Stimulated activated CD8-positive, alpha-beta memory T cell treated with anti-CD3 and anti-CD28 coated beads, Interleukin-2, amount 100 ng/mL, for 1 hour (primary cell): ENCODE data around the gene PGAM5.
"Not testable (repeated sequence)": the region's sequence is repeated elsewhere in the genome, so short reads cannot be mapped to it uniquely, and the experiment has no call there.

Source experiments
- DNase-seq, 2 donors: peaks; one replicate each; pipeline ENCODE4 v3.0.0-alpha.2; 2020; ENCODE audit warnings: low read depth in 2 of 2

Gene PGAM5

GRCh38 chr12:132689227-132689626 lies 21.4 kb upstream of the PGAM5 start:
- DNase-seq, result no peak

GRCh38 chr12:132690112-132690511 lies 20.5 kb upstream of the PGAM5 start:
- no peak for DNase-seq

GRCh38 chr12:132692030-132692429 lies 18.6 kb upstream of the PGAM5 start:
- not testable (repeated sequence) for DNase-seq

- not testable (repeated sequence) for DNase-seq
Observed at GRCh38 chr12:132694888-132695287, 15.8 kb upstream of the PGAM5 start.

DNA sequence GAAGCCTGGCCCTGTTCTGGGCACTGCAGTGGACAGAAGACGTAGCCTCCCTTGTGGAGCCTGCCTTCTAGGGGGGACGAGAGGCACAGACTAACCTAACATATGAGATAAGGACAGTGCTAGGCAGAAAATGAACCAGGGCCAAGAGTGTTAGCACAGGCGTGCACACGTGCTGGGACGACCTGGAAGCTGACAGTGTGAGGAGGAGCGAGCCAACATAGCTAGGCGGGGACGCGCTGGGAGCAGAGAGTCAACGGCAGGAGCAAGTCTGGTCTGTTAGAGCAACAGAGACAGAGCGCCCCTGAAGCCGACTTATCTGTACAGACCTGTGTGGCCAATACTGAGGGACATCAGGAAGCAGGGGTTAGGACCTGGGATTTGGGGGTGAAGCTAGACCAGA lies 15.2 kb upstream of the PGAM5 start:
- no peak for DNase-seq

DNA sequence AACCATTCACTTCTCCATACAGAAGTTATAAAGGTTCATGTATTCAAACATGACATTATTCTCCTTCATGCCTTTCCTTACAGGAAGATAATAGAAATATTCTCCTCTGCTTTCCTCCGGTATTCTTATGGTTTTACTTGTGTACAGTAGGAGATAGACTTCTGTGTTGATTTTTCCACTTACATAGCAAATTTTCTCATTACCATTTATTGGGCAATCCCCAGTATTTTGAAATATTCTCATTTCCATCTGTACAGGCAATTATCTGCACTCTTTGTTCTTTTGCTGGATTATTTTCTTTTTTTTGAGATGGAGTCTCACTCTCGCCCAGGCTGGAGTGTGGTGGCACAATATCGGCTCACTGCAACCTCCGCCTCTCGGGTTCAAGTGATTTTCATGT lies 12.3 kb upstream of the PGAM5 start:
- DNase-seq, result no peak

- DNase-seq, result no peak
Observed at GRCh38 chr12:132700212-132700822, 10.3 kb upstream of the PGAM5 start.

DNA sequence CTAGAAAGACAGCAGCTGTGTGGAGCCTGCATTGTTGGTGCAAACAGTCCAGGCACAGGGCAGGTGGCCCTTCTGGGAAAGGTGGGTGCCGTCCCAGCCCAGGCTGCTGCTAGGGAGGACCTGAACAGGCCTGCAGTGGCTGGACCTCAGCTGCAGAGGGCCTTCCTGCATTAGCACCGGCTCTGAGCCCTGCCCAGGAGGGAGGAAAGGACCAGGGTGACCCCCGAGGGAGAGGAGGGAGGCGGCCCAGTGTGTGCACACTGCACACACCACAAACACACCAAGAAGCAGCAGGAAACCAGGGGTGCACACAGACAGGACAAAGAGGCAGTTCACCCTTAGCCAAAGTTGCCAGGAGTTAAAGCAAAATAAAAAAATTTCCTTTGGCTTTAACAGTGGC lies 8.0 kb upstream of the PGAM5 start:
- no peak for DNase-seq

- no peak for DNase-seq
Observed at GRCh38 chr12:132703641-132704040, 7.0 kb upstream of the PGAM5 start.

DNA sequence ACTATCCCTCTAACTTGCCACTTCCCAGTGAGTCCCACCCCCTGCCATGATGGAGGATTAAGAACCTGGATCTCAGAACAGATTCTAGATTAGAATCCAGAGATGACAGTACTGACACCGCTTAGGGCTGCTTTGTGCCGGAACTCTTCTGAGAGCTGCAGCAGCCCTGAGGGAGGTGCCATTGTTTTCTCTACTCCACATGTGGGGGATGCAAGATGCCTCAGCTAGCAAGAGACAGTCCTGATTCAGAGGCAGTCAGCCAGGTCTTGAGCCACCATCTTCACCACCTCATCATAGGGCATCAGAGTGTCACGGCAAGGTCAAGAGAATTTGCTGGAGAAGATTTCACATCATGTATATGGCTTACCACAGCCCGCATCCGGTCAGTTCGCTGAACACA lies 3.4 kb upstream of the PGAM5 start:
- no peak for DNase-seq

DNA sequence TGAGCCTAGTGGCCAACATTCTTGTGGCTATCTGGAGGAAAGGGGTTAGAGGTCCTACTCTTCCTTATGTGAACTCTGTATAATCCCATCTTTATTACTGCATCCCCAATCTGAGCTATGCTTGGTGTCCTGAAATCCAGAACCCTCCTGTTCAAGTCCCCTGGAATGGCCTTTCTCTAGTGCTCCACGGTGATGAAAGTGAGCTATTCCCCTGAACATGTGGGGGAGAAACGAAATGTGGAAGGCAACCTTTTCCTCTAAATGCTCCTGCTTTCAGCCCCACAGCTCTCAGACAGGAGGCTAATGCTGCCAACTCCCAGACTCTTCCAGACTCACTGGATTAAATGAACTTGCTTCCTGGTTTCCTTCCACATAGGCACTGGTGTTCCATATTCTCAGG lies 2.5 kb upstream of the PGAM5 start:
- no peak for DNase-seq

- DNase-seq, result no peak
Observed at GRCh38 chr12:132710043-132710404, 618 bp upstream of the PGAM5 start.

DNA sequence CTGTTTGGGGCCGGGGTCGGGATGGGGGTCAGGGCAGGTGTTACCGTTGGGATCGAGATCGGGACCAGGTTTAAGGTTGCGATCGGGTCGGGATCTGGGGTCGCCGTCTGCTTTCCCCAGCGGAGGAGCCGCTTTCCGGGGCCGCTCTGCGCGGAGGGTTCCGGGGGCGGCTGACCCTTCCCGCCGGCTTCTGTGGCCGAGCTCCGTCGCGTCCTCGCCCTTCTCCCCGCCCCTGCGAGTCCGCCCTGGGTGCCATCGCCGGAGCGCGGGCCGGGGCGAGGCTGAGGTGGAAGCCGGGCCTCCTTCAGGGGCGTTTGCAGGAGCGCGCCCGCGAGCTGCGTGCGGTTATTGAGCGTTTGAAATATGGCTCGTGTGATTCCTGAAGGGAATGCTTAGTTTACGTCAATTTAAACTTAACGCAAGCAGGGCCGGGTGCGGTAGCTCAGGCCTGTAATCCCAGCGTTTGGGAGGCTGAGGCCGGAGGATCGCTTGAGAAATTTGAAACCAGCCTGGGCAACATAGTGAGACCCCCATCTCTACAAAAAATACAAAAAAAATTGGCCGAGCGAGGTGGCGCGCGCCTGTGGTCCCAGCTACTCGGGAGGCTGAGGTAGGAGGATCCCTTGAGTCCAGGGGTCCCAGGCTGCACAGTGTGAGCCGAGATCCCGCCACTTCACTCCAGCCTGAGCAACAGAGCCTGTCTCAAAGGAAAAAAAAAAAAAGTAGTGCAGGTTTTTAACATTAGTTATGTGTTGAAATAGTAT lies 620 bp downstream of the PGAM5 start:
- DNase-seq, result no peak

DNA sequence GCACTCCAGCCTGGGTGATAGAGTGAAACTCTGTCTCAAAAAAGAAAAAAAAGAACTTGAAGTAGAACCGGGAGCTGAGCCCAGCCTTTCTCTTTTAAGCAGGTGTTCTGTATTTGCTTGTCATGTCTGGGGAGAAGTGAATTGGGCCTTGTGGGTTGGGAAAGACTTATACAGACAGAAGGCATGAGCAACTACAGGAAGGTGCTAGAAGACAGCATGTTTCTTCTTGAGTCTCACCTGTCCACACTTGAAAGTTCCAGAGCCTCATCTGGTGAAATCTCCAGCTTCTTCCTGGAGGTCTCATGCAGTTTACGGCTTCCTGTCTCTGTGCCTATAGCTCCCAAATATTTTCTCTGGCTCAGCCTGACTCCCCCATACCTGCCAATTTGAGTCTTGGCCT lies 2.5 kb downstream of the PGAM5 start:
- no peak for DNase-seq

DNA sequence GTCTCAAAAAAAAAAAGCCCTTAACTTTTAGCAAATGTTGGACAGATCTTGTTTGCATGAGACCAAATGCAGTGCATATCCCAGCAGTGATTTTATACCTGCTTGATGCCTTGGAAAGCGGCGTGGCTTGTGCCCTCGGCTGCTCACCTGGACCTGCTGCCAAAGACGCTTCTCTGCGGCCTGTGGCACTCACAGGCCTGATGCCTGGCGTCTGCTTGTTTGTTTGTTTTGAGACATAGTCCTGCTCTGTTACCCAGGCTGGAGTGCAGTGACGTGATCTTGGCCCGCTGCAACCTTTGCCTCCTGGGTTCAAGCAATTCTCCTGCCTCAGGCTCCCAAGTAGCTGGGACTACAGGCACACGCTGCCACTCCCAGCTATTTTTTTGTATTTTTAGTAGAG lies 5.2 kb downstream of the PGAM5 start:
- no peak for DNase-seq

- no peak for DNase-seq
Observed at GRCh38 chr12:132716356-132716755, 5.7 kb downstream of the PGAM5 start.

DNA sequence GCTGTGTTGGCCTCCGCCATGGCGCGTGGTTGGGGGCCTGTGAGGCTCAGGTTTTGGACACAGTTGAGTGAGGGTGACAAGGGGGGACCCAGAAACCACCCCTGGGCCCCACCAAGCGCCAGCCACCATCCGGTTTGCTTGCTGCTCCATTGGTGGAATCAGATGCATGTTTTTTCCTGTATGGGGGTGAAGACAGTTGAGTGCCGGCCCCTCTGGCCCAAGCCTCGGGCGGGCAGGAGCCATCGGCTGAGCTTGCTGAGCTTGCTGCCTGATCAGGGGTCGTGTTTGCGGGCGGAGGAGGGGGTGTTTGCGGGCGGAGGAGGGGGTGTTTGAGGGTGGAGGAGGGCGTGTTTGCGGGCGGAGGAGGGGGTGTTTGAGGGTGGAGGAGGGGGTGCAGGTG lies 6.4 kb downstream of the PGAM5 start:
- no peak for DNase-seq

GRCh38 chr12:132717531-132718387 lies 7.1 kb downstream of the PGAM5 start:
- DNase-seq, result no peak

DNA sequence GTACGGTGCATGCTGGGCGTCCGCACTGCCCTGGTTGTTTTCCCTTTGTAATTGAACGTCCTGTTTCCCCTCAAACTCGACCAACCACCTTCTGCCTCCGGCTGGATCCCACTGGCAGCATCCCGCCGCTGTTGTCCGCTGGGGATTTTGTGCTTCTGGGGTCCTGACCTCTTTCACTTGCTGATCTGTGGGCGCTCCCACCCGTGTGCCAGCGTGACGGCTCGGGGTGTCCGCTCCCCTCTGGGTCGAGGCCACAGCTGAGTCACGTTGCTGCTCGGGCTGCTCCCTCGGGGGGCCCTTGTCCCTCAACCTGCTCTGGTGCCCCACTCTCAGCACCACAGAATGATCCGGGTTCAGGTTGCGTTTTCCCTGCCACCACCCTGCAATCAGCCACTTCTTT lies 8.0 kb downstream of the PGAM5 start:
- no peak for DNase-seq

- no peak for DNase-seq
Observed at GRCh38 chr12:132719141-132719953, 8.7 kb downstream of the PGAM5 start.

DNA sequence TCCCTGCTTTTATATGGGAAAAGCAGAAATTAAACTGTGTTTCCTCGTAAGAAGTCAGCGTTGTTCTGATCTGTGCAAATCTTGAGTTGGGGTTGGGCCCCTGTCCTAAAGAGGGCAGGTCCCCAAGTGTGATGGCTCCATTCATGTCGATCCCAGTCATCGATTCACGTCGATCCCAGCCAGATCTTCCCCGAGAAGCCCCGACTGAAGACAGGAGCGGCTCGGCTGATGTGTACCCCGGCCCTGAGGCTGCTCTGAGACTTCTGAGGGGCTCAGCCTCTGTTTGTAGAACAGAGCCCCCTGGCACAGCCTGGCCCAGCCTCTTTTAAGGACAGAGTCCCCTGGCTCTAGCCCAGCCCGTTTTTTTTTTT lies 9.3 kb downstream of the PGAM5 start:
- DNase-seq, result no peak
